PC-3 (cell line): ENCODE data around the gene SFMBT2.

Source experiments
- CTCF ChIP-seq: fragments of 300-600 bp; sonication (generic); conservative IDR thresholded peaks from 2 replicates; pipeline ENCODE4 v1.5.1; 2017; ENCODE audit warnings: antibody characterized with exemption, low read depth, mild to moderate bottlenecking, low read length
- EZH2 ChIP-seq: fragments of 300-600 bp; sonication (generic); IDR thresholded peaks from one replicate; pipeline ENCODE4 v1.6.1; 2017; ENCODE audit warnings: antibody characterized with exemption, mild to moderate bottlenecking, low read length; ENCODE audit not compliant: unreplicated experiment
- EZH2phosphoT487 ChIP-seq: fragments of 300-600 bp; sonication (generic); IDR thresholded peaks from 2 replicates; pipeline ENCODE4 v1.6.1; 2018; ENCODE audit warnings: mild to moderate bottlenecking, antibody characterized with exemption, low read length, borderline replicate concordance

DNA sequence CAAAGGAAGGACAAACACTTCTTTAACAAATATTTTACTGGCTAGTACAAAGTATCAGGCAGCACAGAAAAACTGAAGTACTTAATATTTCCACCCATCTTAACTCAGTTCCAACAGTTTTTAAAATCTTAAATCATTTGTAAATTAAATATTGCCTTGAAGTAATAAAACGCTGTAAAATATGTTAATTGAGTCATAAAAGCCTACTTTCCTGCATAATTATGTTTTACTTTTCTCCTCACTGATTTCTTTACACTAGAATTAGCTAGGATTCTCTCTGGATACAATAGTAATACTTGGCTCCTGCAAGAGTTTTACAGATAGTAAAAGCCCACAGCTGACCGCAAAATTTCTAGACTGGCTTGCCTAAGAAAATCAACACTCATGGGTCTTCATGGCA lies 74.9 kb downstream of the SFMBT2 start:
- TF ChIP-seq CTCF: no peak
- TF ChIP-seq EZH2: no peak
- TF ChIP-seq EZH2phosphoT487: no peak
